ENCODE measurements around the gene IGFBP7. TPM values are rescaled to one million over a fixed set of nuclear protein-coding genes. Genes with fewer than 3 reads are reported as not detected.

IGFBP7 gene
- total and polyA plus RNA-seq, 8 donors = 49.4 to 324 (median 152) TPM

DNA sequence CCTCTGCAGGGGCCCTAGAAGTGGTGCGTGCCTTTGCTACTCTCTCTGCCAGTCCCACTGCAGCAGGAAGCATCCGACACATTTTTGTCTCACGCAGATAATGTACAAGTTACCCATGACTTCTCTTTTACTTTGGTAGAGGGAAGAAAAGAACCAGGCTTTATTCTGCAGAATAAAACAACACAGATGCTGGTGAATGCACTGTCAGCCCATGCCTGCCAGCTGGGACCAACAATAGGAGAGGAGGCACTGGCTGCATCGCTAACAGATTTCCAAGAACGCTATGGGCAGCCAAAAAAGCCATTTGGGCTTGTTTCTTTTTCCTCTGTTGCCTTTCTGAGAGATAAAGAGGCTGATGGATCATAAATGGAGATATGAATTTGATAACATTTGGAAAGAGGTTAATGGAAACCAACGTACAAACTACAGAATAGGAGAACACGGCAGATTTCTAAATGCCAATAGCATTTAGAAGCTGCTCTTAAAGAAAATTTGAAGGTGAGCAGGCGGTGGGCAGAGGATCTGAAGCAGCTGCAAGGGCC is 47.5 kb upstream of the IGFBP7 start:
- FAIRE-seq (no peak), ATAC-seq (no peak), DNase-seq (no peak)
- H3K4me3 ChIP-seq = no peak overlapping the region
- H3K9me3 ChIP-seq = no peaks in the 10 kb centered on the region
- H3K27ac ChIP-seq = no peak overlapping the region
- TF ChIP-seq, protein P1, sequence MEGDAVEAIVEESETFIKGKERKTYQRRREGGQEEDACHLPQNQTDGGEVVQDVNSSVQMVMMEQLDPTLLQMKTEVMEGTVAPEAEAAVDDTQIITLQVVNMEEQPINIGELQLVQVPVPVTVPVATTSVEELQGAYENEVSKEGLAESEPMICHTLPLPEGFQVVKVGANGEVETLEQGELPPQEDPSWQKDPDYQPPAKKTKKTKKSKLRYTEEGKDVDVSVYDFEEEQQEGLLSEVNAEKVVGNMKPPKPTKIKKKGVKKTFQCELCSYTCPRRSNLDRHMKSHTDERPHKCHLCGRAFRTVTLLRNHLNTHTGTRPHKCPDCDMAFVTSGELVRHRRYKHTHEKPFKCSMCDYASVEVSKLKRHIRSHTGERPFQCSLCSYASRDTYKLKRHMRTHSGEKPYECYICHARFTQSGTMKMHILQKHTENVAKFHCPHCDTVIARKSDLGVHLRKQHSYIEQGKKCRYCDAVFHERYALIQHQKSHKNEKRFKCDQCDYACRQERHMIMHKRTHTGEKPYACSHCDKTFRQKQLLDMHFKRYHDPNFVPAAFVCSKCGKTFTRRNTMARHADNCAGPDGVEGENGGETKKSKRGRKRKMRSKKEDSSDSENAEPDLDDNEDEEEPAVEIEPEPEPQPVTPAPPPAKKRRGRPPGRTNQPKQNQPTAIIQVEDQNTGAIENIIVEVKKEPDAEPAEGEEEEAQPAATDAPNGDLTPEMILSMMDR (IDR thresholded peaks at IDR 0.05) = no peak
- WGBS, 2 donors = 69 to 86% methylated on average over 8 of the region's 8 CpGs
- H3K4me1 ChIP-seq = no peaks in the 10 kb centered on the region
- intact Hi-C loops (cut with DNase I) = no loop called here
- H3K27me3 ChIP-seq = no peaks in the 10 kb centered on the region
- no peaks in the 10 kb centered on the region for H3K36me3 ChIP-seq

DNA sequence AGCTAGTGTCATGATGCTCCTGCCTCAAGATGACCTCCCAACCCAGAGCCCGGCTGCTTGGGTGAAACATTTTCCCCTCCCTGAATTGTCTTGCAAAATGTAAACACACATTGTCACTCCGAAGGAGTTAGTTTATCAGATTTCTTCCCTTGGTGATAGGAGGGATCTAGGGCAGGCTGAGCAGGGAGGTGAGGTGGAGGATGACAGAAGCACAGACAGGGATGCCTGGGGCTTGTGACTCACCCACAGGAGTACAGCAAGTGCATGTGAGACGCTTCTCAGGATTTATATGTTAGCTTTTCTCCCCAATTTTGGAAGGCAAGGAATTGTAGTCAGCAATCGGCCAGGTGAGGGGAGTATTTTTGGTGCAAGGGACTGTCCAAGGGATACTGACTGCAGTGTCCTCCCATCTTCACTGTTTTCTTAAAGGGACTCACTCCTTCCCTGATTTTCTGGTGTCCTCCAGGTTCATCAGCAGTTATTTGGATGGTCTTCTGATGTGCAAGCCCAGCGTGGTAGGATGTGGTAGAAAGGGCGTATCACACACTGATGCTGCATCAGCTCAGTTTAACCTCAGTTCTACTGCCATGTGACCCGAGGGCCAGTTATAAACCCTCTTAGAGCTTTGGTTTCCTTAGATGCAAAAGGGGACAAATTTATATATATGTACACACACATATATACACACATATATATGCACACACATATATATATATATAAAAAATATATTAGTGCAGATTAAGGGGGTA is 46.2 kb upstream of the IGFBP7 start:
- TF ChIP-seq, protein P1 (IDR thresholded peaks at IDR 0.05) = no peak
- ATAC-seq = no peak
- WGBS, 2 donors = 54 to 63% methylated on average over 7 of the region's 7 CpGs

DNA sequence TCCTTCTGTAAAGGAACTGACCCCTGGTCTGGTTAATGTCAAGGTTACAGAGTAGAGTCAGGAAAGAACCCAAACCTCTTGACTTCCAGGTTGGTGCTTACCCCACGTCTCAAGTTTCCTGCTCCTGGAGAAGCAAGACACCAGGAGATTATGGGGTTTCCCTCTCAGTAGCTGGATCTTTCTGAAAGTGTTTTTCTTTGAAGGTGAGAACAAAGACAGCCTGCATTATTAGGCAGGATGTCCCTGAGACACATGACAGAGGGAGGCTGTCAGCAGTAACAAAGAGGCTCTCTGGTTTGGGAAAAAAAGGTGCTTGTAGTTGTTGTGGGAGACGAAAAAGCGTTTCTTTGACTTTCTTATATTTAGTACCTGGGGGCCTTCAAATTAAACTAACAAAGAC is 44.7 kb upstream of the IGFBP7 start:
- no peak overlapping the region for H3K4me3 ChIP-seq
- no peaks in the 10 kb centered on the region for H3K27me3 ChIP-seq
- ATAC-seq = no peak
- FAIRE-seq = no peak
- DNase-seq = no peak
- no peaks in the 10 kb centered on the region for H3K9me3 ChIP-seq
- H3K36me3 ChIP-seq = no peaks in the 10 kb centered on the region
- H3K27ac ChIP-seq = no peak overlapping the region
- H3K4me1 ChIP-seq = no peaks in the 10 kb centered on the region
- WGBS, 2 donors = 62 to 75% methylated on average over 3 of the region's 3 CpGs
- intact Hi-C loops (cut with DNase I) = no loop called here
- TF ChIP-seq, protein P1 (IDR thresholded peaks at IDR 0.05) = no peak

More for the DNA sequence above, 46.2 kb upstream of the IGFBP7 start:
- Histone ChIP-seq H3K4me1 (no peaks in the 10 kb centered on the region), H3K4me3 (no peak overlapping the region), H3K9me3 (no peaks in the 10 kb centered on the region), H3K27me3 (no peaks in the 10 kb centered on the region), H3K36me3 (no peaks in the 10 kb centered on the region), H3K27ac (no peak overlapping the region)
- intact Hi-C loops (cut with DNase I) = no loop called here
- DNase-seq (no peak), FAIRE-seq (no peak)

DNA sequence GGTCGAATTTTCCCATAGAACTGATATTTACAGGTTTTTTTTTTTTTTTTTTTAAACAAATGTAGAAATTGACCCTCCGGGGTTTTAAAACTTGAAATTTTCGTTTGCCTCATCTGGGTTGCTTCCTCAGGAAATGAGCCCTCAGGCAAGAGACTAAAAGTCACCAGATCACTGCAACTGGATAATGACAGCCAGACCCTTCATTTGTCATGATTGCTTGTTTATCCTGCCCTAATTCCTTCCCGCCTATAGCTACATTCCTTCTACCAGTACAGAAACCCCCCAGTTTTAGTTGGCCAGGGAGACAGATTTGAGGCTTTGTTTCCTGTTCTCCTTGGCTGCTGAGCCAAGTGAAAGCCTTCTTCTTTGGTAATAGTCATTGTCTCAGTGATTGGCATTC is 44.0 kb upstream of the IGFBP7 start:
- DNase-seq = no peak
- H3K36me3 ChIP-seq = no peaks in the 10 kb centered on the region

More for the DNA sequence above, 44.0 kb upstream of the IGFBP7 start:
- H3K4me1 ChIP-seq = no peaks in the 10 kb centered on the region
- TF ChIP-seq, protein P1 (IDR thresholded peaks at IDR 0.05) = no peak
- FAIRE-seq (no peak), ATAC-seq (no peak)
- no peak overlapping the region for H3K27ac ChIP-seq
- intact Hi-C loops (cut with DNase I) = no loop called here
- no peaks in the 10 kb centered on the region for H3K9me3 ChIP-seq
- no peak overlapping the region for H3K4me3 ChIP-seq
- no peaks in the 10 kb centered on the region for H3K27me3 ChIP-seq
- 39 to 46% methylated on average over 4 of the region's 4 CpGs for WGBS, 2 donors

Measured in pancreas (tissue), 10 donors.